RWPE1 (cell line): ENCODE measurements around the gene TWIST1.

Experiments
- CTCF ChIA-PET: fragments of 350-600 bp; sonication (Branson Sonifier 250); formaldehyde crosslinking; extraction: SDS; loops from one replicate; lab custom pipeline; 2021; lab: Yijun Ruan, JAX
- POLR2A ChIA-PET: fragments of 400-600 bp; formaldehyde crosslinking; extraction: SDS; loops from one replicate; lab custom pipeline; 2020; ENCODE audit warnings: antibody characterized with exemption; ENCODE audit not compliant: low non-redundant PET; lab: Yijun Ruan, JAX
- DNase-seq: peaks from one replicate; pipeline ENCODE4 v3.0.0; 2012; ENCODE audit warnings: low spot score
- H3K27ac ChIP-seq: fragments of 450-650 bp; 2 replicates; pipeline ENCODE4 v1.5.1; 2017
- CTCF ChIP-seq: fragments of 450-650 bp; conservative IDR thresholded peaks from 2 replicates; pipeline ENCODE4 v1.5.1; 2017; ENCODE audit warnings: low read depth, mild to moderate bottlenecking

The TWIST1 gene

DNA sequence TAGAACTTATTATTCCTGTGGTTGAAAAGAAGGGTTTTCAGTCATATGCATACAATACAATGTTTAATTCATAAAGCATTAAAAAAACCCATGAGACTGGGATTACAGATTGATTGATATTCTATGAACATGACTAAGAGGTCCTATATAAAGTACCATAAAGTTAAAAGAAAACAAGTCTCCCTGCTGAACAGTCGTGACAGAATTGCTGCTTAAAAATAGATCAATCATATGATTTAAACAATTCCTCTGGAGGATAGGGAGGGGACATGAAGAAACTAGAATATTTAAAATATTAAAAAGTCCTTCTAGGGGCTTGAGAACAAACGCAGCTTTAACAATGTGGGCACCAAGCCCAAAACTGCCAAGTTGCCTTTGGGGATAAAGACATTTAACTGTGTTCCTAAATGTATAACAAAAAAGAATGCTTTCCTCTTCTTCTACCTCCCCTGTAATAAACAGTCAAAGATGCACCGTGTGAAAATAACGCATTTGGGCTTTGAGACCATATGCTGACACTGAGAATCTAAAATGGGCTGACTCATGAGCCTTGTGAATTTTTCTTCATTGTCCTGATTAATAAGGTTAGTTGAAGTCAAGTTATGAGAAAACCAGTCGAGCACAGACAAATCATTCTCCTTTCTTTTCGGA lies 25.8 kb downstream of the TWIST1 start:
- H3K27ac ChIP-seq, result no peak overlapping the region
- TF ChIP-seq CTCF, result no peak
- ChIA-PET POLR2A (no interaction called here), CTCF (no interaction called here)
- DNase-seq, result no peak

DNA sequence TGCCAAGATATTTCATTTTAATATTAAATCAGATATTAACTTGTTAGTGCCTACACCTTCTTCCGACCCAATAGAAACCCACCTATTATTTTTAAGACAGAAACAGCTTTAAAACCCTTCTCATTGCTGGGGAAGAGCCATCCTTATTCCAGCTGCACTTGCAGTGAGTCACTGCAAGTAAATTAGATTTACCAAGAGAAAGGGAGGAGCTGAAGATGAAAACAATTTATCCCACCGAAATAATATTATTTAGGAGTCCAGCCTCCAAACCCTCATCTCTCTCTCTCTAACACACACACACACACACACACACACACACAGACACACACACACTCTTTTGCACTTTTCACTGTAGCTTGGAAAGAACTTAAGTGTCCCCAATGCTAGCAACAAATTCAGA lies 26.9 kb downstream of the TWIST1 start:
- ChIA-PET POLR2A (no interaction called here), CTCF (interaction anchor here (0.7 kb wide), 1 partner anchor 507 kb away, joined by 4 read pairs; no protein-coding TSS in a partner anchor)
- no peak overlapping the region for H3K27ac ChIP-seq
- no peak for TF ChIP-seq CTCF
- no peak for DNase-seq

DNA sequence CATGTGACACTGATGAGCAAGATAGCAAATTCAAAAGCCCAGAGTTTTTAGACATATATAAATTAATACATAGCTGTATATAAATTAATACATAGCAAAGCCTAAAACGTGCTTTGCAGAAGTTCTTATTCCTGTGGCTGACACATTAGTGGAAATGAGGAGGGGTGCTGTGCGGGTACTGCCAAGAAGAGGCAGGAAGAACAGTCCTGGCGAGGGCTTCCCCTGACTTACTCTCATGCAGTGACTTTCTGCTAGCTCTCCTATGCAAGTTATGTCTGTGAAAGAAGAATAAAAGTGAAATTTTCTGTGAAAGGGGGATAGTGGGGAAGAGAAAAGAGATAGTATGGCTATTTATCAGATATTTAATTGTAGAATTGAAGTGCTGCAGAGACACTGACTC lies 27.6 kb downstream of the TWIST1 start:
- no peak for DNase-seq
- H3K27ac ChIP-seq, result no peak overlapping the region
- ChIA-PET POLR2A (no interaction called here), CTCF (no interaction called here)
- no peak for TF ChIP-seq CTCF

DNA sequence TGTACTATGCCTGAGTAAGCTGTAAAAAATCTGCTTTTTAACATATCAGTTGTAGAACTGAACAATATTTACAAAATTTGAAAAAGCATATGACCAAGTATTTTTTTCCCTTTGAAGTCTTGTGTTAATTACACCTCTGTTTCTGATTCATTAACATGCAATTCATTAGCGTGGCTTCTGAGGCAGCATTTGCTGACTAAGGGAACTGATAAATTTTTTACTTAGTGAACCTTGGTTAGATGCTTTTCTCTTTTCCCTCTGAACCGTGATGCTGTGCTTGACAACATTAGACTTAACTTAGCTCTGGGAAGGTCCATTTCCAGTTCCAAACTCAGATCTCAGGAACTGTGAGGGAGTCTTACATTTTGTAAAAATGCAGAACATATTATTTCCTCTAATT lies 28.1 kb downstream of the TWIST1 start:
- DNase-seq, result no peak
- CTCF ChIA-PET, result no interaction called here
- POLR2A ChIA-PET, result no interaction called here
- no peak for TF ChIP-seq CTCF
- H3K27ac ChIP-seq, result no peak overlapping the region

DNA sequence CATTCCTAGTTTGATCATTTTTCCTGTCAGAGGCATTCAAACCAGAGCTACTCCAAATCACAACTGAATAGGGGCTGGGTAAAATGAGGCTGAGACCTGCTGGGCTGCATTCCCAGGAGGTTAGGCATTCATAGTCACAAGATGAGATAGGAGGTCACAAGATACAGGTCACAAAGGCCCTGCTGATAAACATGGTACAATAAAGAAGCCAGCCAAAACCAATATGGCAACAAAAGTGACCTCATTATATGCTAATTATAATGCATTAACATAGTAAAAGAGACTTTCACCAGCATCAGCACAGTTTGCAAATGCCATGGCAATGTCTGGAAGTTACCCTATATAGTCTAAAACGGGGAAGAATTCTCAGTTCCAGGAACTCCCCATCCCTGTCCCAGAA lies 37.3 kb downstream of the TWIST1 start:
- CTCF ChIA-PET, result no interaction called here
- TF ChIP-seq CTCF, result no peak
- DNase-seq, result no peak
- POLR2A ChIA-PET, result no interaction called here
- no peak overlapping the region for H3K27ac ChIP-seq

DNA sequence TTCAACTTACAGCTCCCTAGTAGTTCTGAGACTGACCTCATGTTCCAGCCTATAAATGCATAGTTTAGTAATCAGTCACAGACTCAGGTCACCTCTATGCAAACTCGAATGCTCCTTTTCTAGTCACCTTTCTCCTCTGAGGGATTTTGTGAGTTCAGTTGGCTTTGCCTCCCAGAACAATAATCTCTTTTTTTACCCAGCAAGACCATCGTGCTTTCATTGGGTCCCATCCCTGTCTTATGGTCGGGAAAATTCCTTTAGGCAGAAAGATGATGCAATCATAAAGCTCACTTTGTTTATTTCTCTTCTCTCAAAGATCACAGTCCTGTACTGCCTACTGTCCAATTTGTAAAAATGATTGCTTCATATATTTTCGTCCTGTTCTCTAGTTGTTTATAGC lies 38.4 kb downstream of the TWIST1 start:
- ChIA-PET POLR2A (no interaction called here), CTCF (interaction anchor here (0.6 to 0.7 kb wide), 2 partner anchors 417 to 1778 kb away, joined by 3 read pairs; no protein-coding TSS in a partner anchor)
- TF ChIP-seq CTCF, result no peak
- no peak overlapping the region for H3K27ac ChIP-seq
- peak; percentile 36 for DNase-seq
